GM23338 (cell line): ENCODE data around the gene FEM1B.

Source experiments
- CREB1 ChIP-seq: fragments of 250-450 bp; sonication (Bioruptor Pico); IDR thresholded peaks from 2 replicates; pipeline ENCODE4 v1.5.0; 2020; ENCODE audit warnings: low read depth, mild to moderate bottlenecking, moderate library complexity
- CTCF ChIP-seq, 2 experiments: fragments of 200-600 bp in 1 of 2; sonication (generic) in 1 of 2; conservative IDR thresholded peaks; 2 replicates each; pipeline versions ENCODE4 v1.5.1 to v1.6.1; 2016 to 2017; ENCODE audit warnings: antibody characterized with exemption in 2 of 2, low read depth in 2 of 2, mild to moderate bottlenecking in 2 of 2, moderate library complexity in 1 of 2
- EZH2 ChIP-seq: fragments of 200-600 bp; sonication (generic); IDR thresholded peaks from one replicate; pipeline ENCODE4 v1.8.0; 2017; ENCODE audit warnings: antibody characterized with exemption, mild to moderate bottlenecking, low read depth; ENCODE audit not compliant: unreplicated experiment
- EZH2phosphoT487 ChIP-seq: fragments of 200-600 bp; sonication (generic); IDR thresholded peaks from one replicate; pipeline ENCODE4 v1.8.1; 2018; ENCODE audit warnings: antibody characterized with exemption; ENCODE audit not compliant: unreplicated experiment
- JUNB ChIP-seq: IDR thresholded peaks from one replicate; pipeline ENCODE4 v1.6.1; 2016; ENCODE audit warnings: antibody characterized with exemption; ENCODE audit not compliant: unreplicated experiment

- TF ChIP-seq CTCF (conservative IDR thresholded peaks at IDR 0.05; ENCODE audit: low read depth in 2 of 2) (no peak), EZH2 (no peak), EZH2phosphoT487 (no peak), JUNB (no peak), CREB1 (CRISPR knock-in tag) (no peak)
These were observed 51.4 kb downstream of the FEM1B start for GRCh38 chr15:68328964-68329363.
